Occipital lobe (tissue), 2 donors: ENCODE measurements around the gene PIK3C2G. TPM values are rescaled to one million over a fixed set of nuclear protein-coding genes. Genes with fewer than 3 reads are reported as not detected.

ENCODE experiments used
- DNase-seq: peaks from one replicate; lab custom pipeline; 2025; lab: John Stamatoyannopoulos, UW
- total RNA-seq: library from RNA; depleted of rRNA; stranded (reverse); fragments of >200 nt; gene quantifications from one replicate; pipeline ENCODE4 v1.2.3, GENCODE V29; 2014

PIK3C2G gene
- total RNA-seq, 1 donor from 2014 or later, result 0.31 TPM

DNA sequence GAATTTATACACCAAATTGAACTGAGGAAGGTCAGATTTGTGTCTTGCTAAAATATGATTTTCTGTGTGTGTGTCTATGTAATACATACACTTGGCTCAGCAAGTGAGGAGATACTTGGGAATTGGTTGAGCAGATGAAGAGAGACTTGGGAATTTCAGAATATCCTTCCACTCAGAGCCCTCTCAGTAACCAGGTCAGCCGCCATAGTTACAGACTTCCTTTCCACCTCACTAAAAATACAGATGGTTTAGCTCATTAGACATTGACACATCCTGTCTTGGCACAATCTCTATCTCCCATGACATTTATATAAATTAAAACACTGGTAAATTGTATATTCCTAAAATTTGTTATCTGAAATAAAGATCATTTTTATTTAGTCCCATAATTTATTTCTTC, 15.9 kb downstream of the PIK3C2G start:
- no peak for DNase-seq

- DNase-seq, result no peak
These were observed 19.4 kb downstream of the PIK3C2G start for GRCh38 chr12:18280728-18281127.

DNA sequence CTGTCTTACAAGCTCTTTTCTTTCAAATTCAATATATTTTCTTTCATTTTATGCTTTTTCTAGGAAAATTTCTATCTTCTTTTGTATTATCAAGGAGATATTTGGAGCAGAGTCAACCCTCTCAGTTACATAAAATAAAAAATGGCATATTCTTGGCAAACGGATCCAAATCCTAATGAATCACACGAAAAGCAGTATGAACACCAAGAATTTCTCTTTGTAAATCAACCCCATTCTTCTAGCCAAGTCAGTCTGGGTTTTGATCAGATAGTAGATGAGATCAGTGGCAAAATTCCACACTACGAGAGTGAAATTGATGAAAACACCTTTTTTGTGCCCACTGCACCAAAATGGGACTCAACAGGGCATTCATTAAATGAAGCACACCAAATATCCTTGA, 20.6 kb downstream of the PIK3C2G start:
- no peak for DNase-seq

DNA sequence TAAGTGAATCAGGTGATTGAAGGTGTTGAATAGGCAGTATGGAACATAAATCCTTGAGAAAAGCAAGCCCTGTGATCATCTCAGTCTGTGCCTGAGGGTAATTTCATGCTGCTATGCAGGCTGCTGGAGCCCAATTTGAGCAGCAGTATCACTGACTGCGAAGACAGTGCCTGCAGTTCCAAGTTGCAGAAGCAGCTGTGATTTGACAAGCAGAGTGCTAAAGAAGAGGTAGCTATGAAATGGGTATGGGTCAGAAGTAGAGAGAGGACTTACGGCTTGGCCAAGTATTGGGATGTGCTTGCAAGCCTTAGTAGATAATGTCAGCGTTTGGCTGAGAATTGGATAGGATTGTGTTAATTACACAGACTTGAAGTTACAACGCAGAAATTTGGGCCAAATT, 22.5 kb downstream of the PIK3C2G start:
- no peak for DNase-seq

DNA sequence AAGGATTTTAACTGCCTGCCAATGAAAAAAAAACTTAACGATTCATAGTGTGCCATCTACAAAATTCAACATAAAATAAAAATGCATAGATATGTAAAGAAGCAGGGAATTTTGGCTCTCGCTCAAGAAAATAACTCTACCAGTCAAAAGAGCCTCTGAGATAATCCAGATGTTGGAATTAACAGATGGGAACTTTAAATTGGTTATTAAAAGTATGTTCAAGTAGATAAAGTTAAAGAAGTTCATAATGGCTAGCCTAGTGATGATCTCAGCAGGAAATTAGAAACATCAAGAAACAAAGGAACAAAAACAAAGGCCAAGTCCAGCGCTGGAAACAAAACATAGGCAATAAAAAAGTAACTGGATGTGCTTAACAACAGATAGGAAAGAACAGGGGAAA, 23.1 kb downstream of the PIK3C2G start:
- DNase-seq, result no peak

DNA sequence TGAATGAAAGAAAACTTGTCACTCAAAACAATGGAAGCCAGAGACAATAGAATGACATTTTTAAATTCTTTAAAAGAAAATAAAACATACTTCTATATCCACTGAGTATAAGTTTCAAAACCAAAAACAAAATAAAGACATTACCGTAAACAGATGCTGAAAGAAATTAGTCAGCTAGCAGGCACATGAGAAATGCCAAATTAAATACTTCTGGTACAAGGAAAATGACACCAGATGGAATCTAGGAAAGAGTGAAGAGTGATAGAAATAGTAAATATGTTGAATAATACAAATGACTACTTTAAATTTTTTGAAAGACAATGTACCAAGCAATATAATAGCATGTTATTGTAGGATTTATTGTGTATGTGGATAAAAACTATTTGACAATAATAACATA, 23.8 kb downstream of the PIK3C2G start:
- no peak for DNase-seq

DNA sequence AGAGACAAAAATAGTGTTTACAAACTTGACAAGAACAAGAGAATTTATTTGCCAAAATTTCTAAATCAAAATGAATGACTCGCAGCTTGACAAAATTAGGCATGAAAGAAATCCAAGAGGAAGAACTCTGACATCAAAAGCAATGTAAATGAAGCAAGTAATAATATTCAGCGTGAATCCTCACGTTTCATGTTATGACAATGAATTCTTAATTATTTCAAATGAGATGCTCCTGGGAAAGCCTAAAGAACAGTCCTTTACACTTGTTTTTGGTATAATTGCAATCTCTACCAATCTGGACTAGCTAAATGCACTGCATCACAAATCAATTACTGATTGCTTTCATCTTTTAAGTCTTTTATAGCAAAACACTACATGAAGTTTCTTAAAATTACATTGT, 29.1 kb downstream of the PIK3C2G start:
- DNase-seq, result no peak

DNA sequence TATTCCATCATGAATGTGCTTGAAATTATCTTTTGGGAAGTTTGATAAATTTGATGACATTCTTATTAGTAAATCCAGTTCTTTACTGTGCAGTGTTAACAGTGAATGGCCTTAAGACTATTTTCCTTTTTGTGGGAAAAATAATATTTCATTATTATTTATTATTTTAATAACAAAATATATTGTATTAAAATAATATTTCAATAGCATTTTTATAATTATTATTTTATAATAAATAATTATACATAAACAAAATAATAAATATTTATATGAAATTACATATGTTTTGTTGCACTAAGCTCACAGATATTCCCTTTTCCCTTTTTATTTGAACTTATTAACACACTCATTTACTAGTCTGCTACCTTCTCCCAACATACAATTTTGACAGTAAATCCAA, 33.6 kb downstream of the PIK3C2G start:
- DNase-seq, result no peak

DNA sequence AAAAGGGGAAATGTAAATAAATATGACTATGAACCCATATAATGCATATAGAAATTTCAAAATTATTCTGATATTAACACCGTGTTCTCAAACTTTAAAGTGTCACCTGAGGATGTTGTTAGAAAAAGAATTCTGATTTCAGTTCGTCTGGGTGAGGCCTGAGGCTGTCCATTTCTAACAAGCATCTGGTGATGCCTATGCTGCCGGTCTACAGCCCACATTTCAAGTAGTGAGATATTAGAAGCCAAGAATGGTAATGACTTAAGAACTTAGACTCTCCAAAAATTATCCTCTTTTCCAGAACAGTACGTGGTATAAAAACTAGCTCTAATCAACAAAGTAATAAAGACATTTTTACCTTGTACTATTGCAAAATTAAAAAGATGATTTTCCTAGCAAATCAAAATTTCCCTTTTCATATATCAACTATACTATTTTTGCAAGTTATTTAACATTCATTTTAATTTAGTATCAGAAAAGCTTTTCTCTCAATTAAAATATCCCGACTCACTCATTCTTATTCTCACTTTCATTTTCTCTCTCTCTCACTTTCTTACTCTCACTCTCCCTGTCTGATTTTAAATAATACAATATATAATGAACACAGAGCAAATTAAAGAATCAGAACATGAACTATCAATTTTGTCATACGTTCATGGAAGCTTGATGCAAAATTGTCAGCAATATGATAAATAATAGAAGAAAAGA, 35.0 kb downstream of the PIK3C2G start:
- no peak for DNase-seq

GRCh38 chr12:18296909-18297280, 35.6 kb downstream of the PIK3C2G start:
- DNase-seq, result no peak

- DNase-seq, result no peak
These were observed 36.6 kb downstream of the PIK3C2G start for GRCh38 chr12:18297902-18298301.

DNA sequence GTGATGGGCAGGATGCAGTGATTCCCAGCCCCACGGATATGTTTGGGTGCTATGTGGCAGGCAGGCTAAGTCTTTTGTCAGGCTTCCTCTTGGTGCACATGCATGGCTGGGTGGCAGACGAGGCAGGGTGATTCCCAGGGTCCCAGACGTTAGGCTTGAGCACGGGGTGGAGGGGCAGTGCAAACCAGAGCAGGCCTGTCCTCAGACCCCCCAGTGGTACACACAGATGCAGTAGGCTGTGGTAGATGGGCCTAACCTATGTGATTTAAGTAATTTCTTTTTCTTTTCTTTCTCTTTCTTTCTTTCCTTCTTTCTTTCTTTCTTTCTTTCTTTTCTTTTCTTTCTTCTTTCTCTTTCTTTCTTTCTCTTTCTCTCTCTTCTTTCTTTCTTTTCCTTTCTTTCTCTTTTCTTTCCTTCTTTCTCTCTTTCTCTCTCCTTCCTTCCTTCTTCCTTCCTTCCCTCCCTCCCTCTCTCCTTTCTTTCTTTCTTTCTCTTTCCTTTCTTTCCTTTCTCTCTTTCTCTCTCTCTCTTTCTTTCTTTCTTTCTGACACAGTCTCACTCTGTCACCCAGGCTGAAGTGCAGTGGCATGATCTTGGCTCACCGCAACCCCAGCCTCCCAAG, 41.6 kb downstream of the PIK3C2G start:
- DNase-seq, result no peak

- no peak for DNase-seq
These were observed 43.3 kb downstream of the PIK3C2G start for GRCh38 chr12:18304609-18305008.

GRCh38 chr12:18306311-18306710, 45.0 kb downstream of the PIK3C2G start:
- DNase-seq, result no peak

DNA sequence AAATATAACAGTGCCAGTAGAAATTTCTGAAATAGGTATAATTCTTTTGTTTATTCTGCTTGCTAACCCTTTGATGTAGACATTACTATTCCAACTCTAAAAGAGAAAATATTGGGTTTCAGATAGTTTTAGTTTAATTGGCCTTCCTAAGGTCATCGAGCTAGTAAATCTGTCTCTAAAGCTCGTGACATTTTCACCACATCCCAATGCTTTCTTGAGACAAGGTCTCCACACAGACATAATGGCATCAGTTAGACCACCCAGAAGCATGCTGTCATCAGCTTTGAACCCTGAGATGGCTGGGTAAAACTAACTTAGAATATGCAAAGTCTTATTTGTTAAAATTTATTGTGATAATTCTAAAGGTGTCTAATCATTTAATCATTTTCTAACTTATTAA, 52.0 kb downstream of the PIK3C2G start:
- no peak for DNase-seq

GRCh38 chr12:18320036-18320617, 58.8 kb downstream of the PIK3C2G start:
- no peak for DNase-seq

- no peak for DNase-seq
These were observed 59.7 kb downstream of the PIK3C2G start for GRCh38 chr12:18320976-18321375.

GRCh38 chr12:18323159-18323558, 61.8 kb downstream of the PIK3C2G start:
- DNase-seq, result no peak

DNA sequence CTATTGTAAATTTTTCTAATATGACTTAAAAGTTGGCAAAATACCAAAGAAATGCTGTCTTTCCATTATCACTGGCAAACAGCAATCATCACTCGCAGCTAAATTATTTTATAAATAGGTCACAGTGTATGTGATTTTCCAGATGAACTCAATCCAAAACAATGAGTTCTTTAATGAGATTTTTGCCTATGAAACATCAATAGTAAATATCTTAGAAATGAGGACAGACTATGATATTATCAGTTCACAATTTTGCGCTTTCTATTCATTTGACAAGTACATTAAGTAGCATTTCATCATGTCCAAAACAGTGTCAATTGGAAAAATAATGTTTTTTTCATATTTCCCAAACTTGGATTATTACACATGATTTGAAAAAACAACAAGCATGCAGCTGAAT, 65.7 kb downstream of the PIK3C2G start:
- no peak for DNase-seq

- DNase-seq, result no peak
These were observed 70.9 kb downstream of the PIK3C2G start for GRCh38 chr12:18332173-18332572.

GRCh38 chr12:18339633-18340032, 78.3 kb downstream of the PIK3C2G start:
- no peak for DNase-seq

GRCh38 chr12:18340186-18340585, 78.9 kb downstream of the PIK3C2G start:
- DNase-seq, result no peak

GRCh38 chr12:18340786-18341185, 79.5 kb downstream of the PIK3C2G start:
- no peak for DNase-seq
